CD4-positive, CD25-positive, alpha-beta regulatory T cell (primary cell): ENCODE data around the gene AGBL4. TPM values are rescaled to one million over a fixed set of nuclear protein-coding genes. Genes with fewer than 3 reads are reported as not detected.

Source experiments
- ATAC-seq, 2 donors: fragments of 150-1000 bp; cut with Tn5 transposase; one replicate each; pipeline ENCODE4 v1.10.0; 2021; ENCODE audit warnings: low read depth in 2 of 2, moderate number of reproducible peaks in 2 of 2, moderate library complexity in 1 of 2
- DNase-seq, 3 donors: peaks; one replicate each; pipeline versions ENCODE4 v3.0.0 to v3.0.0-alpha.2; 2012 to 2022; ENCODE audit warnings: mixed read lengths in 1 of 3
- H3K27ac ChIP-seq: one replicate; pipeline ENCODE4 v1.7.0; 2013; ENCODE audit warnings: mild to moderate bottlenecking, low read length; ENCODE audit not compliant: insufficient read depth, poor library complexity, severe bottlenecking
- H3K27me3 ChIP-seq: one replicate; pipeline ENCODE4 v1.7.0; 2013; ENCODE audit warnings: low read length; ENCODE audit not compliant: control insufficient read depth, insufficient read depth
- H3K36me3 ChIP-seq: one replicate; pipeline ENCODE4 v1.7.0; 2013; ENCODE audit warnings: mild to moderate bottlenecking, low read length, moderate library complexity; ENCODE audit not compliant: control insufficient read depth, insufficient read depth
- H3K4me1 ChIP-seq: 2 replicates; pipeline ENCODE4 v1.7.0; 2013; ENCODE audit warnings: mild to moderate bottlenecking, low read length; ENCODE audit not compliant: insufficient read depth, control insufficient read depth, poor library complexity, severe bottlenecking
- H3K4me3 ChIP-seq: one replicate; pipeline ENCODE4 v1.7.0; 2013; ENCODE audit warnings: low read depth, mild to moderate bottlenecking, low read length, moderate library complexity
- H3K9me3 ChIP-seq, 2 experiments: 1 replicate in 1 of 2; 2 replicates in 1 of 2; pipeline ENCODE4 v1.7.0; 2013; ENCODE audit warnings: low read length in 2 of 2, mild to moderate bottlenecking in 1 of 2, moderate library complexity in 1 of 2; ENCODE audit not compliant: control insufficient read depth in 2 of 2
- H3K27ac Mint-ChIP-seq, 3 donors: one replicate each; pipeline ENCODE4 v1.8.0; 2020 to 2022; ENCODE audit warnings: mild to moderate bottlenecking in 3 of 3, mixed read lengths in 3 of 3, moderate library complexity in 2 of 3
- H3K27me3 Mint-ChIP-seq: one replicate; pipeline ENCODE4 v1.8.0; 2022; ENCODE audit warnings: mild to moderate bottlenecking, mixed read lengths
- H3K36me3 Mint-ChIP-seq: one replicate; pipeline ENCODE4 v1.8.0; 2020; ENCODE audit warnings: mixed read lengths
- H3K4me1 Mint-ChIP-seq, 4 donors: one replicate each; pipeline ENCODE4 v1.8.0; 2020 to 2022; ENCODE audit warnings: mixed read lengths in 4 of 4, mild to moderate bottlenecking in 1 of 4
- H3K4me3 Mint-ChIP-seq, 4 donors: one replicate each; pipeline ENCODE4 v1.8.0; 2020 to 2022; ENCODE audit warnings: mild to moderate bottlenecking in 4 of 4, mixed read lengths in 4 of 4, moderate library complexity in 3 of 4
- H3K9me3 Mint-ChIP-seq, 7 donors: one replicate each; pipeline ENCODE4 v1.8.0; 2020 to 2022; ENCODE audit warnings: mixed read lengths in 7 of 7, mild to moderate bottlenecking in 3 of 7, moderate library complexity in 2 of 7
- polyA plus RNA-seq, 4 donors: library from polyadenylated mRNA; unstranded; fragments of 300-500 nt; fragmentation: Illumina TruSeq; gene quantifications; one replicate each; pipeline ENCODE4 v1.2.3, GENCODE V29; 2021
- total RNA-seq: library from RNA; stranded (reverse); gene quantifications from one replicate; pipeline ENCODE4 v1.2.3, GENCODE V29; 2022

Gene AGBL4
- total and polyA plus RNA-seq, 5 donors from 2014 or later, result 0.47 TPM; not detected in 4

GRCh38 chr1:48741380-48741779 lies 1282.4 kb downstream of the AGBL4 start:
- H3K36me3 ChIP-seq, result no peaks in the 10 kb centered on the region
- peaks cover 0 to 1% (median 0%) of the 10 kb centered on the region in 7 donors for H3K9me3 Mint-ChIP-seq
- peaks cover 12% of the 10 kb centered on the region for H3K36me3 Mint-ChIP-seq

GRCh38 chr1:48740621-48741020 lies 1283.1 kb downstream of the AGBL4 start:
- no peak for ATAC-seq
- Histone ChIP-seq H3K4me1 (no peaks in the 10 kb centered on the region), H3K4me3 (no peak overlapping the region), H3K27me3 (no peaks in the 10 kb centered on the region), H3K36me3 (no peaks in the 10 kb centered on the region), H3K27ac (no peak overlapping the region), H3K9me3 (no peaks in the 10 kb centered on the region)
- H3K27ac Mint-ChIP-seq, result no peak overlapping the region
- H3K36me3 Mint-ChIP-seq, result peaks cover 9% of the 10 kb centered on the region
- H3K27me3 Mint-ChIP-seq, result no peaks in the 10 kb centered on the region
- no peak overlapping the region for H3K4me3 Mint-ChIP-seq
- H3K4me1 Mint-ChIP-seq, result no peaks in the 10 kb centered on the region
- peaks cover 0 to 1% (median 0%) of the 10 kb centered on the region in 7 donors for H3K9me3 Mint-ChIP-seq
- DNase-seq, result no peak

More at GRCh38 chr1:48741380-48741779, 1282.4 kb downstream of the AGBL4 start:
- Mint-ChIP-seq H3K27ac (no peak overlapping the region), H3K4me3 (no peak overlapping the region), H3K4me1 (no peaks in the 10 kb centered on the region), H3K27me3 (no peaks in the 10 kb centered on the region)
- ATAC-seq (no peak), DNase-seq (no peak)
- no peaks in the 10 kb centered on the region for H3K4me1 ChIP-seq
- H3K27ac ChIP-seq, result no peak overlapping the region
- H3K4me3 ChIP-seq, result no peak overlapping the region
- H3K27me3 ChIP-seq, result no peaks in the 10 kb centered on the region
- no peaks in the 10 kb centered on the region for H3K9me3 ChIP-seq

GRCh38 chr1:48739091-48739490 lies 1284.7 kb downstream of the AGBL4 start:
- Histone ChIP-seq H3K4me1 (no peaks in the 10 kb centered on the region), H3K36me3 (no peaks in the 10 kb centered on the region), H3K9me3 (no peaks in the 10 kb centered on the region), H3K27me3 (no peaks in the 10 kb centered on the region), H3K27ac (no peak overlapping the region), H3K4me3 (no peak overlapping the region)
- H3K4me3 Mint-ChIP-seq, result no peak overlapping the region
- ATAC-seq (no peak), DNase-seq (no peak)
- H3K27ac Mint-ChIP-seq, result peak overlapping the region in 1 of 3 donors; percentile 16
- no peaks in the 10 kb centered on the region for H3K27me3 Mint-ChIP-seq
- no peaks in the 10 kb centered on the region for H3K4me1 Mint-ChIP-seq
- peaks cover 0 to 1% (median 0%) of the 10 kb centered on the region in 7 donors for H3K9me3 Mint-ChIP-seq
- H3K36me3 Mint-ChIP-seq, result peaks cover 4% of the 10 kb centered on the region

- Mint-ChIP-seq H3K27me3 (no peaks in the 10 kb centered on the region), H3K9me3 (peaks cover 0 to 1% (median 0%) of the 10 kb centered on the region in 7 donors), H3K27ac (no peak overlapping the region), H3K4me3 (no peak overlapping the region), H3K36me3 (peaks cover 4% of the 10 kb centered on the region), H3K4me1 (no peaks in the 10 kb centered on the region)
- Histone ChIP-seq H3K36me3 (no peaks in the 10 kb centered on the region), H3K4me1 (no peaks in the 10 kb centered on the region), H3K27ac (no peak overlapping the region), H3K9me3 (no peaks in the 10 kb centered on the region), H3K27me3 (no peaks in the 10 kb centered on the region), H3K4me3 (no peak overlapping the region)
- ATAC-seq (no peak), DNase-seq (no peak)
Observed at GRCh38 chr1:48738356-48738755, 1285.4 kb downstream of the AGBL4 start.

GRCh38 chr1:48735796-48736195 lies 1288.0 kb downstream of the AGBL4 start:
- no peaks in the 10 kb centered on the region for H3K27me3 Mint-ChIP-seq
- Histone ChIP-seq H3K4me3 (no peak overlapping the region), H3K27ac (no peak overlapping the region), H3K36me3 (no peaks in the 10 kb centered on the region), H3K4me1 (no peaks in the 10 kb centered on the region), H3K27me3 (no peaks in the 10 kb centered on the region), H3K9me3 (no peaks in the 10 kb centered on the region)
- ATAC-seq (no peak), DNase-seq (no peak)
- peaks cover 0 to 1% (median 0%) of the 10 kb centered on the region in 7 donors for H3K9me3 Mint-ChIP-seq
- no peak overlapping the region for H3K4me3 Mint-ChIP-seq
- peaks cover 4% of the 10 kb centered on the region for H3K36me3 Mint-ChIP-seq
- peak overlapping the region in 1 of 3 donors; percentile 10 for H3K27ac Mint-ChIP-seq
- H3K4me1 Mint-ChIP-seq, result no peaks in the 10 kb centered on the region

- Histone ChIP-seq H3K4me3 (no peak overlapping the region), H3K27me3 (no peaks in the 10 kb centered on the region), H3K9me3 (no peaks in the 10 kb centered on the region), H3K36me3 (no peaks in the 10 kb centered on the region), H3K27ac (no peak overlapping the region), H3K4me1 (no peaks in the 10 kb centered on the region)
- Mint-ChIP-seq H3K4me3 (no peak overlapping the region), H3K4me1 (peaks cover 0 to 7% (median under 1%) of the 10 kb centered on the region in 4 donors), H3K36me3 (peaks cover 4% of the 10 kb centered on the region), H3K27ac (peak overlapping the region in 1 of 3 donors; percentile 4), H3K27me3 (no peaks in the 10 kb centered on the region), H3K9me3 (peaks cover 0 to 1% (median 0%) of the 10 kb centered on the region in 7 donors)
- DNase-seq (no peak), ATAC-seq (no peak)
Observed at GRCh38 chr1:48730164-48730910, 1293.4 kb downstream of the AGBL4 start.

- no peaks in the 10 kb centered on the region for H3K9me3 ChIP-seq
- no peaks in the 10 kb centered on the region for H3K27me3 ChIP-seq
- H3K27ac Mint-ChIP-seq, result no peak overlapping the region
- no peaks in the 10 kb centered on the region for H3K36me3 Mint-ChIP-seq
- H3K27ac ChIP-seq, result no peak overlapping the region
- no peak for ATAC-seq
- DNase-seq, result no peak
- peaks cover 0 to 2% (median 0%) of the 10 kb centered on the region in 7 donors for H3K9me3 Mint-ChIP-seq
- no peak overlapping the region for H3K4me3 Mint-ChIP-seq
- no peaks in the 10 kb centered on the region for H3K27me3 Mint-ChIP-seq
- H3K36me3 ChIP-seq, result no peaks in the 10 kb centered on the region
- H3K4me1 Mint-ChIP-seq, result peaks cover 0 to 7% (median under 1%) of the 10 kb centered on the region in 4 donors
- H3K4me3 ChIP-seq, result no peak overlapping the region
- H3K4me1 ChIP-seq, result no peaks in the 10 kb centered on the region
Observed at GRCh38 chr1:48728584-48728983, 1295.2 kb downstream of the AGBL4 start.
